WTC11 (cell line): ENCODE measurements around the gene RAPGEF2. TPM values are rescaled to one million over a fixed set of nuclear protein-coding genes. Genes with fewer than 3 reads are reported as not detected.

Source experiments
- ATAC-seq: fragments of 200-7000 bp; cut with Tn5 transposase; 2 replicates; pipeline ENCODE4 v1.10.0; 2021; ENCODE audit warnings: mild to moderate bottlenecking, moderate library complexity
- CTCF ChIA-PET: fragments of 300-600 bp; sonication (Branson Sonifier 250); formaldehyde crosslinking; loops from one replicate; lab custom pipeline; 2021; ENCODE audit warnings: antibody characterized with exemption; lab: Charles Lee
- POLR2A ChIA-PET: fragments of 350-600 bp; sonication (Branson Sonifier 250); formaldehyde crosslinking; loops from one replicate; lab custom pipeline; 2021; ENCODE audit warnings: antibody characterized with exemption; lab: Charles Lee
- DNase-seq: peaks from one replicate; pipeline ENCODE4 v3.0.0; 2021; ENCODE audit warnings: low spot score
- H3K27ac Mint-ChIP-seq: 2 replicates; pipeline ENCODE4 v1.8.0; 2021; ENCODE audit warnings: mixed read lengths
- H3K27me3 Mint-ChIP-seq: 2 replicates; pipeline ENCODE4 v1.8.0; 2021; ENCODE audit warnings: low read depth, mild to moderate bottlenecking, moderate library complexity, mixed read lengths
- H3K36me3 Mint-ChIP-seq: 2 replicates; pipeline ENCODE4 v1.8.0; 2021; ENCODE audit warnings: mixed read lengths
- H3K4me1 Mint-ChIP-seq: 2 replicates; pipeline ENCODE4 v1.8.0; 2022; ENCODE audit warnings: mixed read lengths
- H3K4me3 Mint-ChIP-seq: 2 replicates; pipeline ENCODE4 v1.8.0; 2021; ENCODE audit warnings: mild to moderate bottlenecking, moderate library complexity, mixed read lengths
- H3K9me3 Mint-ChIP-seq: 2 replicates; pipeline ENCODE4 v1.8.0; 2021; ENCODE audit warnings: mixed read lengths
- ATF2 ChIP-seq: sonication (generic); formaldehyde crosslinking; IDR thresholded peaks from 2 replicates; pipeline ENCODE4 v1.8.1; 2022; ENCODE audit warnings: low read depth, missing genetic modification reagents, borderline replicate concordance
- GABPB1 ChIP-seq: sonication (generic); formaldehyde crosslinking; IDR thresholded peaks from 2 replicates; pipeline ENCODE4 v1.8.1; 2023; ENCODE audit warnings: mild to moderate bottlenecking, missing genetic modification reagents
- GRHL2 ChIP-seq: fragments of 250-450 bp; sonication (Bioruptor Pico); IDR thresholded peaks from 2 replicates; pipeline ENCODE4 v1.8.0; 2022; ENCODE audit warnings: mild to moderate bottlenecking, moderate library complexity; ENCODE audit not compliant: insufficient replicate concordance, severe bottlenecking
- HMGA2 ChIP-seq: fragments of 250-450 bp; sonication (Bioruptor Pico); IDR thresholded peaks from 2 replicates; pipeline ENCODE4 v1.4.0; 2021; ENCODE audit warnings: mild to moderate bottlenecking, moderate library complexity
- HMGXB4 ChIP-seq: sonication (generic); formaldehyde crosslinking; IDR thresholded peaks from 2 replicates; pipeline ENCODE4 v1.8.1; 2023; ENCODE audit warnings: mild to moderate bottlenecking, moderate library complexity, missing genetic modification reagents
- MAX ChIP-seq: sonication (generic); formaldehyde crosslinking; IDR thresholded peaks from 2 replicates; pipeline ENCODE4 v1.8.0; 2022; ENCODE audit warnings: mild to moderate bottlenecking, missing genetic modification reagents
- NFE2L1 ChIP-seq: sonication (generic); formaldehyde crosslinking; IDR thresholded peaks from 2 replicates; pipeline ENCODE4 v1.8.1; 2023; ENCODE audit warnings: missing genetic modification reagents
- OVOL2 ChIP-seq: fragments of 250-450 bp; sonication (Bioruptor Pico); IDR thresholded peaks from 2 replicates; pipeline ENCODE4 v1.9.0; 2021; ENCODE audit warnings: mild to moderate bottlenecking, borderline replicate concordance
- PREB ChIP-seq: sonication (generic); formaldehyde crosslinking; IDR thresholded peaks from 2 replicates; pipeline ENCODE4 v1.8.1; 2022; ENCODE audit warnings: mild to moderate bottlenecking, missing genetic modification reagents, moderate library complexity, borderline replicate concordance
- RELA ChIP-seq: sonication (generic); formaldehyde crosslinking; IDR thresholded peaks from 2 replicates; pipeline ENCODE4 v1.8.1; 2022; ENCODE audit warnings: missing genetic modification reagents, mild to moderate bottlenecking, borderline replicate concordance
- RORB ChIP-seq: fragments of 250-450 bp; sonication (Bioruptor Pico); IDR thresholded peaks from 2 replicates; pipeline ENCODE4 v1.9.0; 2021; ENCODE audit warnings: mild to moderate bottlenecking
- SMAD4 ChIP-seq: sonication (generic); formaldehyde crosslinking; IDR thresholded peaks from 2 replicates; pipeline ENCODE4 v1.8.0; 2022; ENCODE audit warnings: mild to moderate bottlenecking, missing genetic modification reagents
- STAT6 ChIP-seq: sonication (generic); formaldehyde crosslinking; conservative IDR thresholded peaks from 2 replicates; pipeline ENCODE4 v1.8.1; 2023; ENCODE audit warnings: mild to moderate bottlenecking, low read depth, missing genetic modification reagents, moderate library complexity
- ZMAT4 ChIP-seq: fragments of 250-450 bp; sonication (Bioruptor Pico); IDR thresholded peaks from 2 replicates; pipeline ENCODE4 v1.9.0; 2021; ENCODE audit warnings: mild to moderate bottlenecking
- ZNF232 ChIP-seq: sonication (generic); formaldehyde crosslinking; IDR thresholded peaks from 2 replicates; pipeline ENCODE4 v1.8.0; 2022; ENCODE audit warnings: mild to moderate bottlenecking, missing genetic modification reagents
- ZNF263 ChIP-seq: sonication (generic); formaldehyde crosslinking; IDR thresholded peaks from 2 replicates; pipeline ENCODE4 v1.8.1; 2022; ENCODE audit warnings: low read depth, mild to moderate bottlenecking, moderate library complexity, missing genetic modification reagents
- ZNF317 ChIP-seq: sonication (generic); formaldehyde crosslinking; IDR thresholded peaks from 2 replicates; pipeline ENCODE4 v1.8.1; 2023; ENCODE audit warnings: low read depth, mild to moderate bottlenecking, moderate library complexity, missing genetic modification reagents, borderline replicate concordance
- ZNF512 ChIP-seq: sonication (generic); formaldehyde crosslinking; IDR thresholded peaks from 2 replicates; pipeline ENCODE4 v1.8.1; 2022; ENCODE audit warnings: missing genetic modification reagents, borderline replicate concordance
- total RNA-seq: library from RNA; stranded (reverse); gene quantifications from 3 replicates; pipeline ENCODE4 v1.2.3, GENCODE V29; 2021
- TF ChIP-seq, protein P1 (sequence below): fragments of 250-450 bp; sonication (Bioruptor Pico); IDR thresholded peaks from 2 replicates; pipeline ENCODE4 v1.8.0; 2021; ENCODE audit warnings: mild to moderate bottlenecking
- TF ChIP-seq, protein P2 (sequence below): fragments of 250-450 bp; sonication (Bioruptor Pico); IDR thresholded peaks from 2 replicates; pipeline ENCODE4 v1.9.0; 2021; ENCODE audit warnings: mild to moderate bottlenecking

The RAPGEF2 gene
- total RNA-seq, 1 experiment from 2014 or later: 40.6 TPM

DNA sequence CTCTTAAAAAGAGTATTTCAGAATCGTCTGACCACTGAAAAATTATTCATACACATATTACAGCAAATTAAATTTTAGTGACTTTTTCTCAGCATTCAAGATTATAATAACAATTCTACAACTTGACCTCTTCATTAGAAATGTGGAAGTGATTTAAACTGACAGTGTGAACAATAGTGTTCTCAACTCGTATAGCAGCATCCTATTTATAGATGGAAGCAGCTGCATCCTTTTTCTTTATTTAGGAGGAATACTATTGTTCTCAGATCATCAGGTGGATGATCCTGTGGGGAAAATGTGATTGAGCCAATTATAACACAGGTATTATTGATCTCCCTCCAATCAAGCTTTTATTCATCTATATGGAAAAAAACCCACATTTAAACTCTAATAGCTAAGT lies 56.7 kb downstream of the RAPGEF2 start:
- no peak for DNase-seq
- peaks cover 53% of the 10 kb centered on the region for H3K4me1 Mint-ChIP-seq
- TF ChIP-seq GABPB1 (no peak), ATF2 (CRISPR knock-in tag) (no peak), RELA (CRISPR knock-in tag) (no peak), PREB (CRISPR knock-in tag) (no peak), ZMAT4 (CRISPR knock-in tag) (no peak), ZNF512 (CRISPR knock-in tag) (no peak), ZNF232 (no peak), ZNF317 (no peak), HMGA2 (CRISPR knock-in tag) (no peak), NFE2L1 (CRISPR knock-in tag) (no peak), OVOL2 (CRISPR knock-in tag) (no peak), SMAD4 (CRISPR knock-in tag) (no peak), GRHL2 (CRISPR knock-in tag) (no peak), STAT6 (CRISPR knock-in tag) (no peak), MAX (CRISPR knock-in tag) (no peak), HMGXB4 (CRISPR knock-in tag) (no peak), ZNF263 (no peak), RORB (CRISPR knock-in tag) (no peak)
- TF ChIP-seq, protein P1, sequence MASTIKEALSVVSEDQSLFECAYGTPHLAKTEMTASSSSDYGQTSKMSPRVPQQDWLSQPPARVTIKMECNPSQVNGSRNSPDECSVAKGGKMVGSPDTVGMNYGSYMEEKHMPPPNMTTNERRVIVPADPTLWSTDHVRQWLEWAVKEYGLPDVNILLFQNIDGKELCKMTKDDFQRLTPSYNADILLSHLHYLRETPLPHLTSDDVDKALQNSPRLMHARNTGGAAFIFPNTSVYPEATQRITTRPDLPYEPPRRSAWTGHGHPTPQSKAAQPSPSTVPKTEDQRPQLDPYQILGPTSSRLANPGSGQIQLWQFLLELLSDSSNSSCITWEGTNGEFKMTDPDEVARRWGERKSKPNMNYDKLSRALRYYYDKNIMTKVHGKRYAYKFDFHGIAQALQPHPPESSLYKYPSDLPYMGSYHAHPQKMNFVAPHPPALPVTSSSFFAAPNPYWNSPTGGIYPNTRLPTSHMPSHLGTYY: no peak
- TF ChIP-seq, protein P2, sequence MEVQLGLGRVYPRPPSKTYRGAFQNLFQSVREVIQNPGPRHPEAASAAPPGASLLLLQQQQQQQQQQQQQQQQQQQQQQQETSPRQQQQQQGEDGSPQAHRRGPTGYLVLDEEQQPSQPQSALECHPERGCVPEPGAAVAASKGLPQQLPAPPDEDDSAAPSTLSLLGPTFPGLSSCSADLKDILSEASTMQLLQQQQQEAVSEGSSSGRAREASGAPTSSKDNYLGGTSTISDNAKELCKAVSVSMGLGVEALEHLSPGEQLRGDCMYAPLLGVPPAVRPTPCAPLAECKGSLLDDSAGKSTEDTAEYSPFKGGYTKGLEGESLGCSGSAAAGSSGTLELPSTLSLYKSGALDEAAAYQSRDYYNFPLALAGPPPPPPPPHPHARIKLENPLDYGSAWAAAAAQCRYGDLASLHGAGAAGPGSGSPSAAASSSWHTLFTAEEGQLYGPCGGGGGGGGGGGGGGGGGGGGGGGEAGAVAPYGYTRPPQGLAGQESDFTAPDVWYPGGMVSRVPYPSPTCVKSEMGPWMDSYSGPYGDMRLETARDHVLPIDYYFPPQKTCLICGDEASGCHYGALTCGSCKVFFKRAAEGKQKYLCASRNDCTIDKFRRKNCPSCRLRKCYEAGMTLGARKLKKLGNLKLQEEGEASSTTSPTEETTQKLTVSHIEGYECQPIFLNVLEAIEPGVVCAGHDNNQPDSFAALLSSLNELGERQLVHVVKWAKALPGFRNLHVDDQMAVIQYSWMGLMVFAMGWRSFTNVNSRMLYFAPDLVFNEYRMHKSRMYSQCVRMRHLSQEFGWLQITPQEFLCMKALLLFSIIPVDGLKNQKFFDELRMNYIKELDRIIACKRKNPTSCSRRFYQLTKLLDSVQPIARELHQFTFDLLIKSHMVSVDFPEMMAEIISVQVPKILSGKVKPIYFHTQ (CRISPR knock-in tag): no peak
- no peaks in the 10 kb centered on the region for H3K9me3 Mint-ChIP-seq
- no peaks in the 10 kb centered on the region for H3K36me3 Mint-ChIP-seq
- ChIA-PET CTCF (interaction anchor here (1.0 kb wide), 1 partner anchor 43 kb away, joined by 3 read pairs; no protein-coding TSS in a partner anchor), POLR2A (no interaction called here)
- H3K27me3 Mint-ChIP-seq: no peaks in the 10 kb centered on the region
- H3K4me3 Mint-ChIP-seq: no peak overlapping the region
- H3K27ac Mint-ChIP-seq: no peak overlapping the region
- no peak for ATAC-seq
